Gastrocnemius medialis (tissue), 4 donors: ENCODE measurements around the gene AGAP1.

Experiments used
- CTCF ChIP-seq, 5 experiments: fragments of 450-650 bp in 3 of 5; fragments of 200-600 bp in 2 of 5; sonication (generic) in 2 of 5; IDR thresholded peaks in 4 of 5; conservative IDR thresholded peaks in 1 of 5; 1 replicate in 4 of 5; 2 replicates in 1 of 5; pipeline ENCODE4 v1.5.1; 2016 to 2019; ENCODE audit warnings: antibody characterized with exemption in 5 of 5, mild to moderate bottlenecking in 3 of 5, moderate library complexity in 3 of 5
- POLR2A ChIP-seq, 2 donors: fragments of 450-650 bp; IDR thresholded peaks; one replicate each; pipeline ENCODE4 v1.6.1; 2017; ENCODE audit warnings: antibody characterized with exemption in 2 of 2, mild to moderate bottlenecking in 2 of 2, moderate library complexity in 2 of 2

- TF ChIP-seq POLR2A (IDR thresholded peaks at IDR 0.05) = no peak
- no peak for TF ChIP-seq CTCF (IDR thresholded peaks at IDR 0.05 in 4 of 5, conservative IDR thresholded peaks at IDR 0.05 in 1 of 5)
These were observed 2.4 kb downstream of the AGAP1 start for GRCh38 chr2:235496239-235496621.
